Measurements from ENCODE around the gene RAC3. TPM values are rescaled to one million over a fixed set of nuclear protein-coding genes. Genes with fewer than 3 reads are reported as not detected.

The RAC3 gene
- total and polyA plus RNA-seq, 3 donors from 2014 or later, result 42.3 to 102 (median 74.3) TPM

GRCh38 chr17:81996232-81996756, 35.2 kb upstream of the RAC3 start:
- H3K4me1 ChIP-seq, result no peaks in the 10 kb centered on the region
- no peak overlapping the region for H3K4me3 ChIP-seq
- no peaks in the 10 kb centered on the region for H3K27me3 ChIP-seq
- DNase-seq, result no peak
- intact Hi-C loops (cut with DNase I; ENCODE audit: low total_unique reads), result no loop called here
- no peak for TF ChIP-seq CTCF (IDR thresholded peaks at IDR 0.05)
- TF ChIP-seq POLR2A (IDR thresholded peaks at IDR 0.05), result no peak
- no peaks in the 10 kb centered on the region for H3K36me3 ChIP-seq (ENCODE audit: low read depth, missing control alignments)
- 91 to 93% methylated on average over 13 to 25 of the region's 28 CpGs for WGBS, 2 donors
- H3K27ac ChIP-seq, result no peak overlapping the region
- no peaks in the 10 kb centered on the region for H3K9me3 ChIP-seq

- Histone ChIP-seq H3K27me3 (no peaks in the 10 kb centered on the region), H3K9me3 (no peaks in the 10 kb centered on the region), H3K27ac (no peak overlapping the region), H3K4me1 (no peaks in the 10 kb centered on the region), H3K36me3 (ENCODE audit: low read depth, missing control alignments) (no peaks in the 10 kb centered on the region), H3K4me3 (no peak overlapping the region)
- DNase-seq, result no peak
- intact Hi-C loops (cut with DNase I; ENCODE audit: low total_unique reads), result no loop called here
- 93 to 96% methylated on average over 29 to 30 of the region's 30 CpGs for WGBS, 2 donors
- TF ChIP-seq POLR2A (IDR thresholded peaks at IDR 0.05) (no peak), CTCF (IDR thresholded peaks at IDR 0.05) (no peak)
Measured at GRCh38 chr17:81996757-81997441, 34.6 kb upstream of the RAC3 start.

GRCh38 chr17:81998212-81998611, 33.3 kb upstream of the RAC3 start:
- Histone ChIP-seq H3K9me3 (no peaks in the 10 kb centered on the region), H3K36me3 (ENCODE audit: low read depth, missing control alignments) (no peaks in the 10 kb centered on the region), H3K27me3 (no peaks in the 10 kb centered on the region), H3K4me1 (no peaks in the 10 kb centered on the region), H3K4me3 (no peak overlapping the region), H3K27ac (no peak overlapping the region)
- intact Hi-C loops (cut with DNase I; ENCODE audit: low total_unique reads), result no loop called here
- no peak for DNase-seq
- 59 to 77% methylated on average over 7 of the region's 7 CpGs for WGBS, 2 donors
- TF ChIP-seq POLR2A (IDR thresholded peaks at IDR 0.05), result no peak
- TF ChIP-seq CTCF (IDR thresholded peaks at IDR 0.05), result no peak

- Histone ChIP-seq H3K9me3 (no peaks in the 10 kb centered on the region), H3K4me1 (no peaks in the 10 kb centered on the region), H3K27ac (no peak overlapping the region), H3K27me3 (no peaks in the 10 kb centered on the region), H3K4me3 (no peak overlapping the region), H3K36me3 (ENCODE audit: low read depth, missing control alignments) (no peaks in the 10 kb centered on the region)
- no peak for DNase-seq
- intact Hi-C loops (cut with DNase I; ENCODE audit: low total_unique reads), result no loop called here
- 89 to 92% methylated on average over 9 to 14 of the region's 14 CpGs for WGBS, 2 donors
- TF ChIP-seq CTCF (IDR thresholded peaks at IDR 0.05), result no peak
- no peak for TF ChIP-seq POLR2A (IDR thresholded peaks at IDR 0.05)
Measured at GRCh38 chr17:81998691-81999438, 32.6 kb upstream of the RAC3 start.

Measured in testis (tissue), 3 donors.